ENCODE measurements around the gene ZNF414.

ZNF414 gene

DNA sequence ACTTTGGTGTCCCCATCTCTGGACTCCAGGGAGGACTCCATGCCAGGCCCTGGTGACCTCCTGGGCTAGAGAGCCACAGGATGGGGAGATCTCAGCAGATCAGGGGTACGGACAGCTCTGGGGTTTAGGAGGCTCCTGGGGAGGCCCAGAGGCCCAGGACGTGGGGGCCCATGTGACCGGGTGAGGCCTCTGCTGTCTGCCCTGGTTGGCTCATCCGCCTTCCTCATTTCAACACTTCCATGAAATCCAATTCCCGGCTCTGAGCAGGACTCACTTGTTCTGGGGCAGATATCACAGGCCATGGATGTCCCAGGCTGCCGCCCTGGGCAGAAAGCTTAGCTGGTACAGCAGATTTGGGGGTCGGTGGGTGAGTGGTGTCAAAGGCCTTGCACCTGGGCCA, 10.5 kb downstream of the ZNF414 start:
- no peaks in the 10 kb centered on the region for H3K27me3 ChIP-seq (ENCODE audit: insufficient read depth, poor library complexity, severe bottlenecking)
- no peak for TF ChIP-seq GABPA (IDR thresholded peaks at IDR 0.05; ENCODE audit: low read depth)
- TF ChIP-seq POLR2AphosphoS5 (IDR thresholded peaks at IDR 0.05; ENCODE audit: low read depth), result peak; percentile 73
- TF ChIP-seq SPI1 (IDR thresholded peaks at IDR 0.05; ENCODE audit: borderline replicate concordance, low read depth), result peak; percentile 81; the same call in 1 of the 2 replicates
- peak overlapping the region; percentile 98 for H3K27ac ChIP-seq (replicated peaks)
- H3K4me3 ChIP-seq (replicated peaks; ENCODE audit: insufficient read depth, low read length), result peak overlapping the region; percentile 77
- peak; percentile 86 to 91 for DNase-seq (ENCODE audit: low read depth in 1 of 2, low spot score in 1 of 2)

GRCh38 chr19:8501981-8502380, 12.0 kb downstream of the ZNF414 start:
- Histone ChIP-seq H3K27ac (replicated peaks) (peak overlapping the region; percentile 98), H3K4me3 (replicated peaks; ENCODE audit: insufficient read depth, low read length) (peak overlapping the region; percentile 77), H3K27me3 (ENCODE audit: insufficient read depth, poor library complexity, severe bottlenecking) (no peaks in the 10 kb centered on the region)
- DNase-seq (ENCODE audit: low read depth in 1 of 2, low spot score in 1 of 2), result peak in 1 of 2 experiments; percentile 29
- TF ChIP-seq, protein P1, sequence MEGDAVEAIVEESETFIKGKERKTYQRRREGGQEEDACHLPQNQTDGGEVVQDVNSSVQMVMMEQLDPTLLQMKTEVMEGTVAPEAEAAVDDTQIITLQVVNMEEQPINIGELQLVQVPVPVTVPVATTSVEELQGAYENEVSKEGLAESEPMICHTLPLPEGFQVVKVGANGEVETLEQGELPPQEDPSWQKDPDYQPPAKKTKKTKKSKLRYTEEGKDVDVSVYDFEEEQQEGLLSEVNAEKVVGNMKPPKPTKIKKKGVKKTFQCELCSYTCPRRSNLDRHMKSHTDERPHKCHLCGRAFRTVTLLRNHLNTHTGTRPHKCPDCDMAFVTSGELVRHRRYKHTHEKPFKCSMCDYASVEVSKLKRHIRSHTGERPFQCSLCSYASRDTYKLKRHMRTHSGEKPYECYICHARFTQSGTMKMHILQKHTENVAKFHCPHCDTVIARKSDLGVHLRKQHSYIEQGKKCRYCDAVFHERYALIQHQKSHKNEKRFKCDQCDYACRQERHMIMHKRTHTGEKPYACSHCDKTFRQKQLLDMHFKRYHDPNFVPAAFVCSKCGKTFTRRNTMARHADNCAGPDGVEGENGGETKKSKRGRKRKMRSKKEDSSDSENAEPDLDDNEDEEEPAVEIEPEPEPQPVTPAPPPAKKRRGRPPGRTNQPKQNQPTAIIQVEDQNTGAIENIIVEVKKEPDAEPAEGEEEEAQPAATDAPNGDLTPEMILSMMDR (IDR thresholded peaks at IDR 0.05; ENCODE audit: insufficient read depth, low read length), result no peak
- 0 out of 2 replicates have a peak, but pooled peaks have one; percentile 7 for TF ChIP-seq SPI1 (IDR thresholded peaks at IDR 0.05; ENCODE audit: borderline replicate concordance, low read depth)

DNA sequence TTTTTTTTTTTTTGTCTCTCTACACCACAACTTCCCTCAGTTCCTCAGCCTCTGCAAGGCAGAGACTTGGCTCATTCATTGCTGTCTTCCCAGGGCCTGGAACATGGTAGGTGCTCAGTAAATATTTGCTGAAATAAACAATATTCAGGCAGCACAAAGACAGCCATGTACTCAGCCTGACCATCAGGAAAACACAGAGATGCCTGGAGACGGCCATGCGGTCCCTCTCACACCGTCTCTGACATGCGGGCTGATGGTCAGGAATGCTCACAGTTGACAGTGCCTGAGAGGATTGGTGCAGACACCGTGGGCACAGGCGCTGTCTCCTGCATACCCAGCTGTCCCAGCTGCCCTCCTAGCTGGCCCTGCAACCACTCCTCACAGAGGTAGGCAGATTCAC, 12.5 kb downstream of the ZNF414 start:
- Histone ChIP-seq H3K27ac (replicated peaks) (peak overlapping the region; percentile 98), H3K4me3 (replicated peaks; ENCODE audit: insufficient read depth, low read length) (peak overlapping the region; percentile 77), H3K27me3 (ENCODE audit: insufficient read depth, poor library complexity, severe bottlenecking) (no peaks in the 10 kb centered on the region)
- no peak; the same call in 1 of the 2 replicates for TF ChIP-seq SPI1 (IDR thresholded peaks at IDR 0.05; ENCODE audit: borderline replicate concordance, low read depth)
- TF ChIP-seq POLR2AphosphoS5 (IDR thresholded peaks at IDR 0.05; ENCODE audit: low read depth), result peak; percentile 81; the same call in 1 of the 2 replicates
- TF ChIP-seq, protein P2, sequence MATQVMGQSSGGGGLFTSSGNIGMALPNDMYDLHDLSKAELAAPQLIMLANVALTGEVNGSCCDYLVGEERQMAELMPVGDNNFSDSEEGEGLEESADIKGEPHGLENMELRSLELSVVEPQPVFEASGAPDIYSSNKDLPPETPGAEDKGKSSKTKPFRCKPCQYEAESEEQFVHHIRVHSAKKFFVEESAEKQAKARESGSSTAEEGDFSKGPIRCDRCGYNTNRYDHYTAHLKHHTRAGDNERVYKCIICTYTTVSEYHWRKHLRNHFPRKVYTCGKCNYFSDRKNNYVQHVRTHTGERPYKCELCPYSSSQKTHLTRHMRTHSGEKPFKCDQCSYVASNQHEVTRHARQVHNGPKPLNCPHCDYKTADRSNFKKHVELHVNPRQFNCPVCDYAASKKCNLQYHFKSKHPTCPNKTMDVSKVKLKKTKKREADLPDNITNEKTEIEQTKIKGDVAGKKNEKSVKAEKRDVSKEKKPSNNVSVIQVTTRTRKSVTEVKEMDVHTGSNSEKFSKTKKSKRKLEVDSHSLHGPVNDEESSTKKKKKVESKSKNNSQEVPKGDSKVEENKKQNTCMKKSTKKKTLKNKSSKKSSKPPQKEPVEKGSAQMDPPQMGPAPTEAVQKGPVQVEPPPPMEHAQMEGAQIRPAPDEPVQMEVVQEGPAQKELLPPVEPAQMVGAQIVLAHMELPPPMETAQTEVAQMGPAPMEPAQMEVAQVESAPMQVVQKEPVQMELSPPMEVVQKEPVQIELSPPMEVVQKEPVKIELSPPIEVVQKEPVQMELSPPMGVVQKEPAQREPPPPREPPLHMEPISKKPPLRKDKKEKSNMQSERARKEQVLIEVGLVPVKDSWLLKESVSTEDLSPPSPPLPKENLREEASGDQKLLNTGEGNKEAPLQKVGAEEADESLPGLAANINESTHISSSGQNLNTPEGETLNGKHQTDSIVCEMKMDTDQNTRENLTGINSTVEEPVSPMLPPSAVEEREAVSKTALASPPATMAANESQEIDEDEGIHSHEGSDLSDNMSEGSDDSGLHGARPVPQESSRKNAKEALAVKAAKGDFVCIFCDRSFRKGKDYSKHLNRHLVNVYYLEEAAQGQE (IDR thresholded peaks at IDR 0.05; ENCODE audit: insufficient replicate concordance, low read depth), result no peak
- TF ChIP-seq, protein P1 (IDR thresholded peaks at IDR 0.05; ENCODE audit: insufficient read depth, low read length), result no peak
- TF ChIP-seq GABPA (IDR thresholded peaks at IDR 0.05; ENCODE audit: low read depth), result no peak
- peak in 1 of 2 experiments; percentile 48 for DNase-seq (ENCODE audit: low read depth in 1 of 2, low spot score in 1 of 2)

- DNase-seq (ENCODE audit: low read depth in 1 of 2, low spot score in 1 of 2), result peak; percentile 96 to 99
- H3K27ac ChIP-seq (replicated peaks), result peak overlapping the region; percentile 98
- H3K4me3 ChIP-seq (replicated peaks; ENCODE audit: insufficient read depth, low read length), result peak overlapping the region; percentile 77
- TF ChIP-seq POLR2AphosphoS5 (IDR thresholded peaks at IDR 0.05; ENCODE audit: low read depth), result peak; percentile 98
- TF ChIP-seq SPI1 (IDR thresholded peaks at IDR 0.05; ENCODE audit: borderline replicate concordance, low read depth), result peak; percentile 80
- no peak for TF ChIP-seq GABPA (IDR thresholded peaks at IDR 0.05; ENCODE audit: low read depth)
- TF ChIP-seq, protein P2 (IDR thresholded peaks at IDR 0.05; ENCODE audit: insufficient replicate concordance, low read depth), result peak; percentile 61
- TF ChIP-seq, protein P1 (IDR thresholded peaks at IDR 0.05; ENCODE audit: insufficient read depth, low read length), result no peak
- H3K27me3 ChIP-seq (ENCODE audit: insufficient read depth, poor library complexity, severe bottlenecking), result no peaks in the 10 kb centered on the region
These were observed 13.8 kb downstream of the ZNF414 start for GRCh38 chr19:8500158-8500557.
